ACC112 (cell line): ENCODE data around the gene TRIM72.
"Not testable (repeated sequence)": the region's sequence is repeated elsewhere in the genome, so short reads cannot be mapped to it uniquely, and the experiment has no call there.

Experiments used
- H2AFZ ChIP-seq: fragments of 200-600 bp; sonication (generic); one replicate; pipeline ENCODE4 v1.6.0; 2017; ENCODE audit warnings: antibody characterized with exemption, low read length; ENCODE audit not compliant: unreplicated experiment
- H3K27ac ChIP-seq: fragments of 200-600 bp; sonication (generic); 2 replicates; pipeline ENCODE4 v1.5.1; 2014; ENCODE audit warnings: low read depth, mild to moderate bottlenecking, antibody characterized with exemption, low read length, moderate library complexity
- H3K27me3 ChIP-seq: fragments of 200-600 bp; sonication (generic); 2 replicates; pipeline ENCODE4 v1.6.1; 2014; ENCODE audit warnings: mild to moderate bottlenecking, antibody characterized with exemption, low read length, moderate library complexity, mixed read lengths; ENCODE audit not compliant: insufficient read depth
- H3K36me3 ChIP-seq: fragments of 200-600 bp; sonication (generic); 2 replicates; pipeline ENCODE4 v1.6.1; 2016; ENCODE audit warnings: mild to moderate bottlenecking, antibody characterized with exemption, low read length, moderate library complexity, mixed read lengths; ENCODE audit not compliant: insufficient read depth
- H3K4me1 ChIP-seq: fragments of 200-600 bp; sonication (generic); one replicate; pipeline ENCODE4 v1.6.1; 2016; ENCODE audit warnings: low read length, mixed read lengths; ENCODE audit not compliant: insufficient read depth, unreplicated experiment, control insufficient read depth
- H3K4me3 ChIP-seq: fragments of 200-600 bp; sonication (generic); 2 replicates; pipeline ENCODE4 v1.5.1; 2014; ENCODE audit warnings: mild to moderate bottlenecking, low read depth, low read length
- H3K79me2 ChIP-seq: fragments of 200-600 bp; sonication (generic); one replicate; pipeline ENCODE4 v1.6.0; 2016; ENCODE audit warnings: low read length; ENCODE audit not compliant: control insufficient read depth, unreplicated experiment, insufficient read depth

The TRIM72 gene

GRCh38 chr16:31273187-31273586, 59.3 kb downstream of the TRIM72 start:
- Histone ChIP-seq H2AFZ (no peak overlapping the region), H3K27ac (no peak overlapping the region), H3K27me3 (peaks cover 71% of the 10 kb centered on the region), H3K36me3 (no peaks in the 10 kb centered on the region), H3K79me2 (no peaks in the 10 kb centered on the region), H3K4me3 (no peak overlapping the region), H3K4me1 (no peaks in the 10 kb centered on the region)

- Histone ChIP-seq H2AFZ (no peak overlapping the region), H3K79me2 (no peaks in the 10 kb centered on the region), H3K4me3 (no peak overlapping the region), H3K36me3 (no peaks in the 10 kb centered on the region), H3K4me1 (no peaks in the 10 kb centered on the region), H3K27ac (no peak overlapping the region), H3K27me3 (peaks cover 69% of the 10 kb centered on the region)
Observed at GRCh38 chr16:31273676-31274075, 59.8 kb downstream of the TRIM72 start.

- no peaks in the 10 kb centered on the region for H3K36me3 ChIP-seq
- H3K27ac ChIP-seq: no peak overlapping the region
- H3K4me3 ChIP-seq: no peak overlapping the region
- H3K79me2 ChIP-seq: no peaks in the 10 kb centered on the region
- no peaks in the 10 kb centered on the region for H3K4me1 ChIP-seq
- peaks cover 55% of the 10 kb centered on the region for H3K27me3 ChIP-seq
- no peak overlapping the region for H2AFZ ChIP-seq
Observed at GRCh38 chr16:31274831-31275816, 61.2 kb downstream of the TRIM72 start.

- Histone ChIP-seq H3K27me3 (peaks cover 44% of the 10 kb centered on the region), H3K27ac (no peak overlapping the region), H3K36me3 (no peaks in the 10 kb centered on the region)
Observed at GRCh38 chr16:31276600-31276999, 62.7 kb downstream of the TRIM72 start.

GRCh38 chr16:31277659-31278260, 63.8 kb downstream of the TRIM72 start:
- H3K36me3 ChIP-seq: no peaks in the 10 kb centered on the region
- no peak overlapping the region for H3K4me3 ChIP-seq
- H3K79me2 ChIP-seq: no peaks in the 10 kb centered on the region
- H3K27me3 ChIP-seq: peaks cover 41% of the 10 kb centered on the region
- no peak overlapping the region for H3K27ac ChIP-seq
- no peak overlapping the region for H2AFZ ChIP-seq
- H3K4me1 ChIP-seq: no peaks in the 10 kb centered on the region

More at GRCh38 chr16:31276600-31276999, 62.7 kb downstream of the TRIM72 start:
- H2AFZ ChIP-seq: no peak overlapping the region
- H3K4me1 ChIP-seq: no peaks in the 10 kb centered on the region
- no peak overlapping the region for H3K4me3 ChIP-seq
- H3K79me2 ChIP-seq: no peaks in the 10 kb centered on the region

- H3K36me3 ChIP-seq, H3K4me1 ChIP-seq, H3K4me3 ChIP-seq, H3K27ac ChIP-seq, H2AFZ ChIP-seq, H3K79me2 ChIP-seq: not testable (repeated sequence)
- peaks cover 43% of the 10 kb centered on the region for H3K27me3 ChIP-seq
Observed at GRCh38 chr16:31278853-31279252, 64.9 kb downstream of the TRIM72 start.
